ENCODE data around the gene NFIB. TPM values are rescaled to one million over a fixed set of nuclear protein-coding genes. Genes with fewer than 3 reads are reported as not detected.

NFIB gene
- total and polyA plus RNA-seq, 2 of the 13 experiments (the other 11 are each of a cell fraction or from before 2014, with no cell fraction given): 0.98 to 4.6 TPM

DNA sequence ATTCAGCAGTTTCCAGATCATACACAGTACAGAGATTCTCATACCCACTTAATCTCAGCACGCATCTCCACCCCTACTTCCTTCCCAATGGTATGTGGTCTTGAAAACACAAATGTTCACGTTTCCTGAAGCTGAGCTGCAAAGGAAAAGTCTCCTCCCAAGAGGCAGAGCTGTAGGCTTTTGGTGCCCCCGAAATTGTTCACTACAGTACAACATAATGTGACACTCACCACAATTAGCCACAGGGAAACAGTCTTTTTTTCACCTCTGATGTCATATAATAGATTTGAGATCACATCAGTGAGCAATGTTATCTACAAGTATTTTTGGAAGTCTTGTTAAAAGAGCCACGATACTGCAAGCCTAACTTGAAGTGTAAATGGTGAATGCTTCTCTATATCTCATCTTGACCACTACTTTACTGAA lies 40.2 kb downstream of the NFIB start (continued):
- TF ChIP-seq, protein P1, sequence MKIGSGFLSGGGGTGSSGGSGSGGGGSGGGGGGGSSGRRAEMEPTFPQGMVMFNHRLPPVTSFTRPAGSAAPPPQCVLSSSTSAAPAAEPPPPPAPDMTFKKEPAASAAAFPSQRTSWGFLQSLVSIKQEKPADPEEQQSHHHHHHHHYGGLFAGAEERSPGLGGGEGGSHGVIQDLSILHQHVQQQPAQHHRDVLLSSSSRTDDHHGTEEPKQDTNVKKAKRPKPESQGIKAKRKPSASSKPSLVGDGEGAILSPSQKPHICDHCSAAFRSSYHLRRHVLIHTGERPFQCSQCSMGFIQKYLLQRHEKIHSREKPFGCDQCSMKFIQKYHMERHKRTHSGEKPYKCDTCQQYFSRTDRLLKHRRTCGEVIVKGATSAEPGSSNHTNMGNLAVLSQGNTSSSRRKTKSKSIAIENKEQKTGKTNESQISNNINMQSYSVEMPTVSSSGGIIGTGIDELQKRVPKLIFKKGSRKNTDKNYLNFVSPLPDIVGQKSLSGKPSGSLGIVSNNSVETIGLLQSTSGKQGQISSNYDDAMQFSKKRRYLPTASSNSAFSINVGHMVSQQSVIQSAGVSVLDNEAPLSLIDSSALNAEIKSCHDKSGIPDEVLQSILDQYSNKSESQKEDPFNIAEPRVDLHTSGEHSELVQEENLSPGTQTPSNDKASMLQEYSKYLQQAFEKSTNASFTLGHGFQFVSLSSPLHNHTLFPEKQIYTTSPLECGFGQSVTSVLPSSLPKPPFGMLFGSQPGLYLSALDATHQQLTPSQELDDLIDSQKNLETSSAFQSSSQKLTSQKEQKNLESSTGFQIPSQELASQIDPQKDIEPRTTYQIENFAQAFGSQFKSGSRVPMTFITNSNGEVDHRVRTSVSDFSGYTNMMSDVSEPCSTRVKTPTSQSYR (CRISPR knock-in tag; IDR thresholded peaks at IDR 0.05; ENCODE audit: borderline replicate concordance): no peak
- TF ChIP-seq HDAC6 (IDR thresholded peaks at IDR 0.05; ENCODE audit: low read depth, low read length) (no peak), ZNF451 (CRISPR knock-in tag; IDR thresholded peaks at IDR 0.05) (no peak), TEAD3 (CRISPR knock-in tag; optimal IDR thresholded peaks at IDR 0.05; ENCODE audit: borderline replicate concordance) (no peak), SYNCRIP (IDR thresholded peaks at IDR 0.05; ENCODE audit: insufficient read depth, low read depth, low read length) (no peak), CBX5 (CRISPR knock-in tag; IDR thresholded peaks at IDR 0.05; ENCODE audit: borderline replicate concordance) (no peak), RBAK (CRISPR knock-in tag; IDR thresholded peaks at IDR 0.05) (no peak)

DNA sequence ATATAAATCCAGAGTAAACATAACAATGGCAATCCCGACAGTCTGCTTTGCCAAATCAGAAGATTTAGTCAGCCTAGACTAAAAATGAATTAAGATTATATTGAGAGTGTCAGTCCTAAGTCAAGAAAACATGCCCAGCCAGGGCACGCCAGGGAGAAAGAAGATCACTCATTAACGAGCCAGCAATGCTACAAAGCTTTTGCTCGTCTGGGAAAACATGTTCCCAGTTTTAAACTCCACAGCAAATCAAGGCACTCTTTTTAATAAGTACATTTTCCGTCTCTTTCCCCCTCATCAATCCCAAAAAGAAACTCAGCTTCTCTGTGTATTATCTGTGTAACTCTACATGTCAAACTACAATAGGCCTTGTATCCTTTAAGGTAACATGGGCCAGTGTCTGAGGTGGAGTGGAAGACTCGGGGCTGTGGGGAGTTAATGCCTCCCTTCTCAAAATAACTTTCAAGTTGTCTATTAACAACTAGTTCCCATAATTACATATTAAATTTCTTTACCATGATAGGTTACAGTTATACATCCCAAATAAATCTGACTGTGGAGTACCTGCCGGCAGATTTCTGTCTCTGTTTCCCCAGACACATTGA lies 40.9 kb downstream of the NFIB start:
- no peaks in the 10 kb centered on the region for H3K27me3 ChIP-seq (ENCODE audit: control insufficient read depth in 1 of 2, insufficient read depth in 2 of 2, low read length in 2 of 2)
- H2AFZ ChIP-seq (ENCODE audit: low read length): no peak overlapping the region
- H3K79me2 ChIP-seq (ENCODE audit: insufficient read depth, low read length): no peaks in the 10 kb centered on the region
- H3K9me3 ChIP-seq (ENCODE audit: low read length): no peaks in the 10 kb centered on the region
- H3K4me3 ChIP-seq (replicated peaks in 1 of 3; ENCODE audit: insufficient read depth in 1 of 3, low read depth in 2 of 3, low read length in 3 of 3): no peak overlapping the region
- in situ Hi-C loops (cut with HindIII; ENCODE audit: extremely low pct_ligation_motif_present, low pct_unique_long_range_greater_than_20kb) (no loop called here), intact Hi-C loops (cut with micrococcal nuclease; ENCODE audit: unreplicated experiment) (no loop called here)
- no peak overlapping the region for H3K9ac ChIP-seq (ENCODE audit: insufficient read depth, low read depth, low read length)
- no TSS peak for BruUV-seq (replicated peaks)
- peaks cover 19% of the 10 kb centered on the region for H3K4me1 ChIP-seq (ENCODE audit: insufficient read depth, low read length)
- WGBS (ENCODE audit: low lambda C conversion rate): 51% methylated on average over 7 of the region's 7 CpGs
- CTCF ChIA-PET (ENCODE audit: low intra/inter-chr PET ratio, low total read pairs): no interaction called here
- POLR2A ChIA-PET: no interaction called here
- no peak overlapping the region for H3K4me2 ChIP-seq (ENCODE audit: low read depth, low read length)
- TF ChIP-seq RAD21 (CRISPR knock-in tag; IDR thresholded peaks at IDR 0.05) (no peak), FOXC1 (CRISPR knock-in tag; IDR thresholded peaks at IDR 0.05; ENCODE audit: borderline replicate concordance) (no peak), ZNF335 (CRISPR knock-in tag; IDR thresholded peaks at IDR 0.05) (no peak), ZNF205 (CRISPR knock-in tag; IDR thresholded peaks at IDR 0.05) (no peak)
- H3K36me3 ChIP-seq (replicated peaks in 1 of 2; ENCODE audit: control insufficient read depth in 1 of 2, insufficient read depth in 2 of 2, low read length in 2 of 2): no peaks in the 10 kb centered on the region
- FAIRE-seq (no peak), ATAC-seq (no peak), DNase-seq (ENCODE audit: low spot score) (no peak)
- no peak overlapping the region for H3K27ac ChIP-seq (ENCODE audit: extremely low read length, insufficient read depth, low read length)
- H4K20me1 ChIP-seq (ENCODE audit: insufficient read depth, low read length): no peaks in the 10 kb centered on the region

Data from HepG2 (cell line).